NCI-H146 (cell line): Measurements from ENCODE around the gene TCEA2.

Source experiments
- DNase-seq: peaks from one replicate; lab custom pipeline; 2025; lab: John Stamatoyannopoulos, UW

Gene TCEA2

DNA sequence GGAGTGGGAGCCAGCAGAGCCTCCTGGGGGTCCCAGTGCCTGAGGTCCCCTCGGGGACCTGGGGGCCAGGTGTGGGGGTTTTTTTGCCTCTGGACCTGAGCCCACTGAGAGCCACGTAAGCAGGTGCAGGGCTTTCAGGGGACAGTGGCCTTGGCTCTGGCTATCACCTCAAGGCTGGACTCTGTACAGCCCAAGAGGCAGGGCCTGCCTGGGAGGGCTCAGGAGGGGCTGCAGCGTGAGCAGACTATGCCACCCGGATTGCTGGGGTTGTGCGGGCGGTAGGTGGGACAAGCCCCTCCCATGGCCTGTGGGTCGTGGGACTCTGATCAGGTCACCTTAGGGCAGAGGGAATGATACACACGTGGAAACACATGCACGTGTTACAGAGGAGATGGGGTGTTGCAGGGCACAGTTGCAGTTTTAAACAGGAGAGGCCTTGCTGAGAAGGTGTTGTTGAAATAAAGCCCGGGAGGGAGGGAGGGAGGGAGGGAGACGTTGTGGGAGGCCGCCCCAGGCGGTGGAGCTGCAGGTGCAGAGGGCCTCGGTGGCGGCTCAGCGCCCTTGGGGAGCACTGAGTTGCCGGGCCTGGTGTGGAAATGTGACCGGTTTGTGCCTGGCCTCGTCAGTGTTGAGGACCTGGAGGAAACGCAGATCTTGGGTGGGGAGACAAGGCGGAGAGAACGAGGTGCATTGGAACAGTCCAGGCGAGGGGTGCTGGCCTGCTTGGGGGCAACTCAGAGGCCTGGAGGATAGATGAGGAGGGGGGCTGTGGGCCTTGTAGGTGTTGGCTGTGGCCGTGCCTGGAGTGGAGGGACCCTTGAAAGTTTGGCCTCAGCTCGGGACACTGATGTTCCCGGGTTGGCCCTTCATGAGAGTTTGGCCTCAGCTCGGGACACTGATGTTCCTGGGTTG, 2.3 kb downstream of the TCEA2 start:
- DNase-seq: peak; percentile 53

DNA sequence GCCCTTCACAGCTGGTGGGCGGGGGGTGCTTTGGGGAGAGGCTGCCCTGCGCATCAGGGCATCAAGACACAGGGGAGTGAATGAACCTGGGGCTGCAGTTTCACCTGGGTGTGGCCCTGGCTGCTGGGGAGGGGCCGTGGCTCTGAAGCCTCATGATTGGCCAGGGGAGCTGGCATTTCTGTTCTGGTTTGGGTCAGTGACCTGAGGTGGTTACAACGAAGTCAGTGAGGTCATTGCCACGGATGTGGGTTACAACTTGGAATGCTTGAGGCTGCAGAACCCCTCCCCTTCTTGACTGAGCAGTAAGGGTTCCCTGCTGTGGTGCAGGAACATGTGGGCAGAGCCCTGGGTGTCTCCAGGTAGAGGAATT, 3.0 kb downstream of the TCEA2 start:
- no peak for DNase-seq

DNA sequence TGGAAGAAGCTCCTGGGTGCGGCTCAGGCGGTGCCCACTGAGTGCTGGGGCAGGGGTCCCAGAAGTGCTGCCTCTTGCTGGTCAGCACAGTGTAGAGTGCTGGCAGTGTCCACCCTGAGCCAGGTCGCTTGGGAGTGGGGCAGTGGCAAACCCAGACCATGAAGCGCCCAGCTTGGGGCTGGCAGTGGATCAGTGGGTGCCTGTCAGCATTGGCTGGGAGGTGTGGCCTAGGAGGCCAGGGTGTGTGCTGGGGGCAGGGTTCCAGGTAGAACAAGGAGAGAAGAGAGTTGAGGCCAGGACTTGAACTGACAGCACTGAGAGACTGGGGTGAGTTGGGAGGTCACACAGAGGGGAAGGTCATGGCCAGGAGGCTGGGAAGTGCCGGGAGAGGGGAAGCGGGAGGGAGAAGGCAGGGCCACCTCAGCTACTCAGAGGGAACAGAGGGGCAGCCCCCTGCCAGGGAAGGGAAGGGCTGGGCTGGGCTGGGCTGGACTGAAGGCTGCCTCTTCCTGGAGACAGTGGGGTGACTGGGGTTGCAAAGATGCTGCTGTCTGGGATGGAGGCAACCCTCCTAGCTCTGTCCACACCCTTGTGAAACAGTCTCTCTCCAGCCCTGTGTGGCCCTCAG, 4.1 kb downstream of the TCEA2 start:
- DNase-seq: no peak

DNA sequence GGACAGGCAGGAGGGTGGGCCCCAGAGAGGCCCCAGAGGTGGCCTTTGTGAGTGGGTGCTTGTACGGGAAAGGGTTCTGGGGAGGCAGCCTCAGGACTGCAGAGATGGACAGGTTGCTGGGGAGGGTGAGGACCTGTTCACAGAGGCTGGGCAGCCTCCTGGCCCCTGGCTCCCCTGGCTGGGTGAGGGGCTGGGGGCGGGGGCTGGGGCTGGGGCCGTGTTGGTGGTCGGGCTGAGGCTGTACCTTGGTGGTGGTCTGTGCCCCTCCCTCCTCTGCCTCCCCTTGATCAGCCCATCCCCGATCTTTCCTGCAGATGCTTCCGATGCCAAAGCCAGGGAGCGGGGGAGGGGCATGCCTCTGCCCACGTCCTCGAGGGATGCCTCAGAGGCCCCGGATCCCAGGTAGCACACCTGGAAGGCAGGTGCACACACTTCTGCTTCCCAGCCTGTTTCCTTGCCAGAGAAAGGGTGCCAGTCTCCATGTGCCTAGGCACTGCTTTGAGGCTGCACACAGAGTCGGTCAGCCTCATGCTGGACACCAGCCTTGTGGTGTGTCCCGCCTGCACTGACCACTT, 4.8 kb downstream of the TCEA2 start:
- no peak for DNase-seq

DNA sequence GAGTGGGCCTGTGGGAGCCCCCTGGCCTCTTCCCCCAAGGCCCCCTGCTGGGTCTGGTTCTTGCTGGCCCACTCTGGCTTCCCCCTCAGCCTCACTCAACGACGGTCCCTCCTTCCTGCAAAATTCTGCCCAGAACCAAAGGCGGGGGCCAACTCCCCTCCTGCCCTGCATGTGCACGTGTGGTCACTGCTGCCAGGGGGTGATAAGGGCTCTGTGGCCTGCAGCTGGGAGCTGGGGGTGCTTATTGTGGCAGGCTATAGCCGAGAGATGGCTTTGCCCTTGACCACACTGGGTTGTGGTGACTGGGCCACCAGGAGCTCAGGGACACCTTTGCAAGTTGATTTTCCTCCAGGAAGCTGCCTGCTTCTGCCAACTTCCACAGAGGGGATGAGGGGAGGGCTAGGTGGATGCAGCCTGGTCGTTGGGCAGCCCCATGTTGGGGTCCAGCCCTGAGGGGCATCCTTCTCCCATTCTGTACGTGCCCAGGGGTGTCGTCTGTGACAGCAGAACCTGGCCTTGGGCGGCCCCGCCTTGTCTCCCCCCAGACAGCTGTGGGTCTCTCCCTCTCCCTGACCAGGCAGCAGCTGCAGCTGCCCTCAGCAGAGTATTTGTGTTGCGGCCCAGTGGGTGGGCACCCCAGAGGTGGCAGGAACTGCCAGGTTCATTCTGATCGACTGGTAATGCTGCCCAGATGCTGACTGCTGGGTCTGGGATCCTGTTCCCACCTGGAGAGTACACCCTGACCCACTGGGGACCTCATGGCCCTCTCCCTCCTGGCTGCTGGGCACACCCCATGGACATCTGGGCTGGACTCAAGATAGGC, 5.6 kb downstream of the TCEA2 start:
- DNase-seq: no peak

DNA sequence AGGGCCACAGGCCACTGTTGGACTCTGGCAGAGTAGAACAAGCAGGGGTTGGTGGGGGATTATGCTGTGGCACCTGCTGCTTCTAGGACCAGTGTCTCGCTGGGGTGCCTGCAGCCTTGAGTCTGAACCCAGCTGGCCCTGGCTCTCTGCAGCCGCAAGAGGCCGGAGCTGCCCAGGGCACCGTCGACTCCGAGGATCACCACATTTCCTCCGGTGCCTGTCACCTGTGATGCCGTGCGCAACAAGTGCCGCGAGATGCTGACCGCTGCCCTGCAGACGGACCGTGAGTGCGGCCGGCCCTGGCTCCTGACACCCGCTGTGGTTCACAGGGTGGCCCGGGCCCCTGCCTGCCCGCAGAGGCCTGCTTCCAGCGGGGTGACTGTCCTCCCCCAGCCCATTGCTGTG, 6.2 kb downstream of the TCEA2 start:
- no peak for DNase-seq

DNA sequence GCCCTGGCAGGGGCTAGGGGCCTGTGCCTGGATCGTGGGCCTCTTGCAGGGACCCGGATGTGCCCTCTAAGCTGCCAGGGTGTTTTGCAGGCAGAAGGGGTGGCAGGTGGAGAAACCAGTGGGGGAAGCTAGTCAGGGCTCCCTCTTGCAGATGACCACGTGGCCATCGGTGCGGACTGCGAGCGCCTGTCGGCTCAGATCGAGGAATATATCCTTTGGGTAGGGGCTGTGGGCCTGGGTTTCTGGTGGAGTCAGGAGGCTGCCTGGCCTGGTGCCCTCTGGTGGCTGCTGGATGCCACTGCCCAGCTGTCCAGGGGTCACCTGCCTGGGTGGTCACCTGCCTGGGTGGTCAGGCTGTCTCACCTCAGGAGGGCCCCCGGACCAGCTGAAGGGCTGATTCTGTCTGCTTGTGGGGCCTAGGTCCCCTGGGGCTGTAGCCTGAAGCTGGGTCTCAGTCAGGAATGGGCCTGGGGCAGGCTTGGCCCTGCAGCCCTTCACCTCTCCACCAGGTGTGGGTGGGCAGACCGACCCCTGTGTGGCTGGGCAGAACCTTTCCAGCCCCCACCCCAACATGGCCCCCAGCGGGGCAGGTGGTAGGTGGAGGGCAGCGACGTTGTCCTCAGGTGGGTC, 6.7 kb downstream of the TCEA2 start:
- peak; percentile 29 for DNase-seq

DNA sequence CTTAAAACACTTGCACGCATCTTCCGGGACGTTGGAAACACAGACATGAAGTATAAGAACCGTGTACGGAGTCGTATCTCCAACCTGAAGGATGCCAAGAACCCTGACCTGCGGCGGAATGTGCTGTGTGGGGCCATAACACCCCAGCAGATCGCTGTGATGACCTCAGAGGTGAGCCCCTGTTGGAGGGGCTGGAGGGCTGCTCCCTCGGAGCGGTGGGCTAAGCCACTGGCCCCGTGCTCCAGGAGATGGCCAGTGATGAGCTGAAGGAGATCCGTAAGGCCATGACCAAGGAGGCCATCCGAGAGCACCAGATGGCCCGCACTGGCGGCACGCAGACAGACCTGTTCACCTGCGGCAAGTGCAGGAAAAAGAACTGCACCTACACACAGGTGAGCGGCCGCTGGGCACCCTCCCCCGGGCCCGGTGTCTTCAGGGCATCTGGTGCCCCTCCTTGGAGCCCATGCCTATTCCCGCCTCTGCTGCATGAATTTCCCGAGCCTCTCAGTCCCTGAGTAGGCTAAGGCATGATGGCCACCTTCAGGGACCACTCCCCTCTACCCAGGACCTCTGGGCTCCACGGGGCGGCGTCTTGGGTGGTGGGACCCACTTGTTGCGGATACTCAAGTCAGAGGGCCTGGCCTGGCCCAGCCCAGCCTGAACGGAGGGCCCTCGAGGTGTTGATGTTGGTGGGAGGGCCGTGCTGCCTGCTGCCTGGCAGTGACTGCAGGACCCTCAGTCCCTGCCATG, 7.4 kb downstream of the TCEA2 start:
- no peak for DNase-seq

DNA sequence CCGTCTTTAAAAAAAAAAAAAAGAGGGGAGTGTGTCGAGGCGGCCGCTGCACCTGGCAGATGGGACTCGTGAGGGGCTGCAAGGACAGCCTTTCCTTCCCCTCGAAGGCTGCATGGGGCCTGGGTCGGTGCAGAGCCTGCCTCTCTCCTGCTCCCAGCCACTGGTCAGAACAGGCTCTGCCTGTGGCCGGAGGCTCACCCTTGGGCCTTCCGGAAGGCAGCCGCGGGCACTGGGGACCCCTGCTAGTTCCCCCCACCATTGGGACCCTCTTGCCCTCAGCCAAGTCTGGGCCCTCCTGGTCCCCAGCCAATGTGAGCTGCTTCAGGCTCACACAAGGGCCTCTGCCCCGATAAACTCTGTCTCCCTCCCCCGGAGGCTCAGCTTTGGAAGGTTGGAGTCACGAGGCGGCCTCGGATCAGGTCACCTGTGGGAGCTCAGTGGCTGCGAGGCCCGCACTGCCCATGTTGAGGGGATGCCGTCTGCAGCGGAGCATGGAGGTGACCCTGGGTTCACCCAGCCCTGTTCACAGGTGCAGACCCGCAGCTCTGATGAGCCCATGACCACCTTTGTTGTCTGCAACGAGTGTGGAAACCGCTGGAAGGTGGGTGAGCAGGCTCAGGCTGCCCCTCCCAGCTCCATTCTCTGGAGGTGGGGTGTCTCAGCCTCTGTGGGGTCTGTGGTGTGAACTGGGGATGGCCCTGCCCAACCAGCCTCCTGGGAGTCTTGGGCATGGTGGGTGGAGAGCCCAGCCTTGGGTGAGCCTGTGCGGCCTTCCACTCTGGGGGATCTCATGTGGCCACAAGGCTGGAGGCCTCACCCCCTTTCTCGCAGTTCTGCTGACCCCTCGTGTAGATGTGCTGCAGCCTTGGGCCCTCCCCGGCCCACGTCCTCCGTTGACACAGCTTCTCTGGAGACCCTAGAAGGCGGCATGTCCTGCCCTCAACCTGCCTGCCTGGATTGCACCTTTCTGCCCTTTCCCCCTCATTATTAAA, 8.6 kb downstream of the TCEA2 start:
- no peak for DNase-seq

DNA sequence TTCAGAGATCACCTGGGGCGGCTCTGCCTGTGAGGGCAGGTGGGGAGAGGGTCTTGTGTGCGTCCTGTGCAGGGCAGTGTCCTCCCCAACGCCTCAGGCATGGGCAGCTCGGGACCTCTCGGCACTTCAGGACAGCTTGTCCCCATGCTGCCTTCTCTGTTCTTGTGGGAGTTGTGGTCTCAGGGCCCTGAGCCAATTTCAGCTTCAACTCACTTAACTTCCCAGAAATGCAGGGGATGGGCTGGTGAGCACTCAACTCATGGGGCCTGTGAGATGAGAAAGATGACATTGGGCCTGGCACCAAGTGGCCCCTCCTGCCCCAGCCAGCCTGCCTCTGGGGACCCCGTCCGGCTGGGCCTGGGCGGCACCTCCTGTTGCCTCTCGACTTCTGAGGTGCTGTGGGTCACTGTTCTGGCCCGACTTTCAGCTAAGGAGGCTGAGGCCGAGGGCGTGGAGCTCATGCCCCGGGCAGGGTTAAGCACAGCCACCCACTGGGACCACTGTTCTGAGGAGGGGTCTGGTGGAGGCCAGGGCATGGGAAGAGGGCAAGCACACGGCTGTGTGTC, 9.6 kb downstream of the TCEA2 start:
- no peak for DNase-seq

DNA sequence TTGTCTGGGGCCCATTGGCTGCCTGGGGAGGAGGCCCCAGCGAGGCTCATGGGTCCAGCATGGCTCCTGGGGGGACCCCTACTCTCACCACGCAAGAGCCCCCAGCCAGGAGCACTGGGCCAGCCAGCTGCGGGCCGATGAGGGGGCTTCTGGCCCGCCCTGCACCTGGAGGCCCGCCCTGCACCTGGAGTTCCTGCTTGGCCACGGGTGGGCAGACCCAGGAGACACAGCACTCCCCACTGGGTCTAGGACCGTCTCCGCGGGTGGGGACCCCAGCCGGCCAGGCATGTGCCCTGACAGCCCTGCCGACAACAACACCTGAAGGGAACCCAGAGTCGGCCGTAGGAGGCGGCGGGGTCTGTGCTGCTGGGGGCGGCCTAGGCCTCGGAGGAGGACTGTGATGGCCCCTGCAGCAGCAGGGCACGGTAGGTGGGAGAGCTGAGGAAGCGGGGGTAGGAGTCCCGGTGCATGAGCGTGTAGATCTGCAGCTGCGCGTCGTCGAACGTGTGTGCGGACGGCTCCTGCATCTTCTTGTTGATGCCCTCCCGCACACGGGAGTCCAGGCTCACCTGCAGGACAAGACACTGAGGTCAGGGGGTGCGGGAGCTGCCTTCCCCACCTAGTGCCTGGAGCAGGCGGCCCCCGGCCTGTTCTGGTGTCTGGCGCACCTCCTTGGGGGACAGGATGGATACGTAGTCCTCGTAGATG, 10.6 kb downstream of the TCEA2 start:
- DNase-seq: no peak

DNA sequence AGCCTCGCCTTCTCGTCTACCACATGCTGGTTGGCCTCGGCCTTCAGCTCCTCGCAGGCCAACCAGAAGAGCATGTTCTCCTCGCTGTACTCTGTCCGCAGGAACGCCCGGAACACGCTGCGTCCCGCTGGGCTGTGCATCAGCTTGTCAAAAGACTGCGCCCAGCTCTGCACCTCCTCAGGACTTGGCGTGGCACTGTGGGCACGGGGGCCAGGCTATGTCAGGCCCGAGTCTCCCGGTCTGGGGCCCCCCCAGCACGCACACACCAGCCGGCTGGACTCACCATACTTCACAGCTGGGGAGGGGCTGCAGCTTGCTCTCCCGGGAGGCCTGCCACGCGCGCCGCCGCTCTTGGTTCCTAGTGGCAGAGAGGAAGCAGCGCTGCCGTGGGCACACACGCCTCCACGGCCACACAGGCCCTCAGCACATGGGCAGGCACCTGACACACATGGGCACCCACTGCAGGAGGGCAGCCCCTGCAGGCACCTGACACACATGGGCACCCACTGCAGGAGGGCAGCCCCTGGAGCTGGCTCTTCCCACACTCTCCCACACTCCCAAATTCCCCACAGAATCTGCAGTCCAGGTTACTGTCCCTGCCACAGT, 11.3 kb downstream of the TCEA2 start:
- DNase-seq: no peak

DNA sequence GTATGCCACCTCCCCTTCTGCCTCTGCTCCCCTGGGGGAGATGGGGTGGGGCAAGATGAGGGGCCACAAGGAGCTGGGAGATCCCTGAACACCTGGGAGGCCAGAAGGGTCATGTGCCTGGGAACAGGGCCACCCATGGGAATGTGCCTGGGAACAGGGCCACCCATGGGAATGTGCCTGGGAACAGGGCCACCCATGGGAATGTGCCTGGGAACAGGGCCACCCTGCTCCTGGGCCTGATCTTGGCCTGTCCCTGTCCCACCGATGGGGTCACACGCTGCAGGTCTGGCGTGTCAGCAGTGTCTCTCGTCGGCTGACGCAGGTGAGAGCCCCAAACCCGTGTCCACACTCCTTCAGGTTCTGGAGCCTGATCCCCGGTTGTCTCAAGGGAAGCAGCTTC, 12.0 kb downstream of the TCEA2 start:
- DNase-seq: no peak

DNA sequence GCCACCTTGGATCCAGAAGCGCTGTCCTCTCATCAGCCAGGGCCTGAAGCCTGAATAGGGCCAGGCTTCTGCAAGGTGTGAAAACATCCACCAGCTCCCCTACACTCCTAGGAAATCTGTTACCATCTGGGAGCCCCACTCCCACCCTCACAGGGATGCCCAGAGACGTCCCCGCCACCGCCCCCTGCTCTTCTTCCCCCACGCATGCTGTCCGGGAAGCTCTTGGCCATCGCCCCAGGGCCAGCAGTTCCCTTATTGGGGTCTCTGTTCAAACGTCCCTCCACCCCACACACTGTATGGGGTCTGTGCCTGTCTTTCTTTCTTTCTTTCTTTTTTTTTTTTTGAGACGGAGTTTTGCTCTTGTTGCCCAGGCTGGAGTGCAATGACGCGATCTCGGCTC, 12.6 kb downstream of the TCEA2 start:
- DNase-seq: no peak

DNA sequence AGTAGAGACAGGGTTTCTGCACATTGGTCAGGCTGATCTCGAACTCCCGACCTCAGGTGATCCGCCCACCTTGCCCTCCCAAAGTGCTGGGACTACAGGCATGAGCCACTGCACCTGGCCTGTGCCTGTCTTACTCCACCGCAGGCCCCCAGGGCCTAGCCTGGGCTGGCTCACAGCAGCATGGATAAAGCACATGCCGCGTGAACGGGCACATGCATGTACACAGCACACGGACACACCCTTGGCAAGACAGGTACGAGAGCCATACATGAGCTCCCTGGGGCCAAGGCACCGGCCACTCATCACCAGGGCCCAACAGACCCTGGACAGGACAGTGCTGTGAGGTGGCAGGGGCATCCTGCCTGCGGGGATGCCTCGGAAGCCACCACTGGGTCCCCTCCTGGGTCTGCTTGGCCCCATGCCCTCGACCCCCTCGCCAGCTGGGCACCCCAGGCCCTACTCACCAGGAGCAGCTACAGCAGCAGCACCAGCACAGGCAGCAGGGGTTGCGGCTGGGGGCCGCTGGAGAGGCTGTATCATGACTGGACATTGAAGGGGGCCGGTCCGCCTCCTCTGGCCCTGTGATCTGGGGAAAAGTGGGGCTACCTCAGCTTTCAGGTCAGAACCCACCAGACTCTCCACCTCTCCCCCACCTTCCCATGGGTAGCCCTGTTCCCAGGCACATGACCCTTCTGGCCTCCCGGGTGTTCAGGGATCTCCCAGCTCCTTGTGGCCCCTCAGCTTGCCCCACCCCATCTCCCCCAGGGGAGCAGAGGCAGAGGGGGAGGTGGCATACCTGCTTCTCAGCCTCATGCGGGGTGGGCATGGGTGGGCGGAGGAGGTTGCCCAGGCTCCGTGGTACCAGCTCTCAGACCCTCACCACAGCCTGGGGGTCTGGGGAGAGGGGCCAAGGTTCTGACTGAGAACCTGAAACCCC, 13.3 kb downstream of the TCEA2 start:
- no peak for DNase-seq

DNA sequence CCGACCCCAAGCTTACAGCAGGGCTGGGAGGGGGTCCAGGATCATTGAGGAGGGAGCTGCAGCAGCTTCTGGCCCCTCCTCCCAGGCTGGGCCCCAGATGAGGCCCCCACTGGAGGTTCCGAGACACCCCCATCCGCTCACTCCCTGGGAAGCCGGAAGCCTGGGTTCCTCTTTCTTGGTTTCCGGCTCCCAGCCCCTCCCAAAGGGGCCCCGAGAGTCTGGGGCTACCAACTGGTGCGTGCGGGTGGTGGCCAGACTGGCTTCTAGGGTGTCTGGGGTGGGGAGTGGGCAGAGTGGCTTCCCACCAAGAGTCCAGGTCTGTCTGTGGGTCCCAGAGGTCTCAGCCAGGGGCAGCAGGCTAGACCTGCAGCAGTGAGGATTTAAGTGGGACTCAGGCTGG, 14.1 kb downstream of the TCEA2 start:
- DNase-seq: no peak

DNA sequence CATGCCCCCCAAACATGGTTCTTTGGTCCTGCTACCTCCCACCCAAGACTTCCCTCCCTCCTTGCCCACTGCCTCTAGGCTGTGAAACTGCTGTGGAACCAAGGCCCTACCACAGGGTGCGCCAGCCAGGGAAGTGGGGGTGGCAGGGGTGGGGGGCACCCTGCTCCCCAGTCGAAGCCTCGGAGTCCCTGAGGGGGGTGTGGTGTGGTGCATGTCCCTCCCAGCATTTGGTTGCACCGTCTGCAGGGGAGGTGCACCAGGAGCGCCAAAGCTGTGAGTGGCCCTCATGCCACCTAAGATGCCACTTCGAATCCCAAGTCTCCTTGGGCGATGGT, 14.5 kb downstream of the TCEA2 start:
- DNase-seq: no peak
